NCI-H774 (cell line): Measurements from ENCODE around the gene TBR1.

Source experiments
- DNase-seq: peaks from one replicate; lab custom pipeline; 2025; lab: John Stamatoyannopoulos, UW

The TBR1 gene

GRCh38 chr2:161415987-161416707 lies at the start of gene TBR1:
TSS of gene TBR1 (plus strand) at chr2:161416297. CDS start at chr2:161416411, 114 bp downstream.
- DNase-seq, result no peak

- DNase-seq, result no peak
Observed at GRCh38 chr2:161367675-161368074, 48.4 kb upstream of the TBR1 start.

DNA sequence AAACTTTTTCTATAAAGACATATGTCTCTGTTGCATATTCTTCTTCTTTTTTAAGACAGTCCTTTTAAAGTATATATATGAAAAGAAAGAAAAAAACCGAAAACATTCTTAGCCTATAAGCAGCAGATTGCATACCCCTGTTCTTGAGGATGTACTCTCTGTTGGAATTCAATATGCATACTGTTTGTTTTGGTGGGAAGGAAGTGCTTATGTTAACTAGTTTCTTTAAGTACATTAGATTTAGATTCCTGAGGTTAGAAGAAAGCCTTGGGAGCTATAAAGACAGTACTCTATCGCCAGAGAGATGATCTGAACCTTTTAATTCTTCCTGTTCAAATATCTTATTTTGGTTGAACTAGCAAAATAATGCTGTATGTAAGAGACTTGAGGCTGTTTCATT lies 46.8 kb upstream of the TBR1 start:
- no peak for DNase-seq

GRCh38 chr2:161370981-161371380 lies 45.1 kb upstream of the TBR1 start:
- no peak for DNase-seq

- DNase-seq, result no peak
Observed at GRCh38 chr2:161371869-161372268, 44.2 kb upstream of the TBR1 start.

GRCh38 chr2:161373942-161374341 lies 42.2 kb upstream of the TBR1 start:
- no peak for DNase-seq

- no peak for DNase-seq
Observed at GRCh38 chr2:161374446-161374845, 41.7 kb upstream of the TBR1 start.

DNA sequence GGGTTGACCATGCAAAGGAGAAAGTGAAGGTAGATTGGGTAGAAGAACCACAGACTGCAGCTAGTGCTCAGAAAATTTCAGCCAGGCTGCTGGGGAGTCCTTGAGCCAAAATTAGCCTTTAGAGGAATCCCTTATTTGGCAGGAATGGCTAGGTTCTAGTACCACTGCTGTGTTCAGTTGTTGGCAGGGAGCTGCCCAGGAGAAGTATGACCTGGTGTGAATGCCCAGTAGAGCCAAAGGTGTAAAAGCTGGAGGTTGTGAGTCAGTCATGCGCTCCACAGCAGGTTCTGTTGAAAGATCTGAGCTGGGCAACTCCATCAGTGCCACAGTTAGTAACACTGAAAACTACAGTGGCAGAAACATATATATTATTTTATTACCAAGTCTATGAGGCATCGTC lies 36.4 kb upstream of the TBR1 start:
- DNase-seq, result no peak

DNA sequence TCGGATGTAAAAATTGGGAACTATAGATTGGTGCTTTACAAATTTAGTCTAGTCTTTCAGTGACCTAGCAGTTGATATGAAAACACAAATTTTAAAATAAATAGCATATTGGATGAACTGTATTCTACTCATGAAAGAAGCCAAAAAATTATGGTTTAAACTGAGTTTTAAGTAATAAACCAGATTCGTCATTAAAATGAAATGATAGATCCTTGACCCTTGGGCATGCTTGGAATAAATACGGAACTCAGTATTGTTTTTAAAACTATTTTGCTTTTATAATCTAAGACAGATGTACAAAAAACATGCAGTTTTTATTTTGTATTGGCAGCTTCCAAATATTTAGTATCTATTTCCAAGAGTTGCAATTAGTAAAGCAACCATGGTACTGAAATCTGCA lies 34.6 kb upstream of the TBR1 start:
- DNase-seq, result no peak

- DNase-seq, result no peak
Observed at GRCh38 chr2:161382747-161383146, 33.4 kb upstream of the TBR1 start.

DNA sequence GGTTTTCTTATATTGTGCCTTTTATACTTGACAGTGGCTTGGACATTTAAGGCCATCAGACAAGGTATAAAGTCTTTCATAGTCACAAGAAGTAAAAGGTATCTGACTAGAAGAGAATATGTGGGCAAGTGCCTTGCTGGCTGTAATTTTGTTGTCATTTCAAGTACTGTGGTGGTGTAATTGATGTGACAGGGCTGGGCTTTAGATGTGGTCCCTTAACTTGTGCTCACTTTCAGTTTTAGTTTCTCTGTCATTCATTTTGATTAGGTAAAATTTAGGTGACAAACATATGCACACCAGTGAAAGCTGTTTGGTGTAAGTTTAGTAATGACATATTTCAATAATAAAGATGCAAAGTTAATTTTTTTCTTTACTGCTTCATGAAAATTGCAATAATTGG lies 31.2 kb upstream of the TBR1 start:
- DNase-seq, result no peak

DNA sequence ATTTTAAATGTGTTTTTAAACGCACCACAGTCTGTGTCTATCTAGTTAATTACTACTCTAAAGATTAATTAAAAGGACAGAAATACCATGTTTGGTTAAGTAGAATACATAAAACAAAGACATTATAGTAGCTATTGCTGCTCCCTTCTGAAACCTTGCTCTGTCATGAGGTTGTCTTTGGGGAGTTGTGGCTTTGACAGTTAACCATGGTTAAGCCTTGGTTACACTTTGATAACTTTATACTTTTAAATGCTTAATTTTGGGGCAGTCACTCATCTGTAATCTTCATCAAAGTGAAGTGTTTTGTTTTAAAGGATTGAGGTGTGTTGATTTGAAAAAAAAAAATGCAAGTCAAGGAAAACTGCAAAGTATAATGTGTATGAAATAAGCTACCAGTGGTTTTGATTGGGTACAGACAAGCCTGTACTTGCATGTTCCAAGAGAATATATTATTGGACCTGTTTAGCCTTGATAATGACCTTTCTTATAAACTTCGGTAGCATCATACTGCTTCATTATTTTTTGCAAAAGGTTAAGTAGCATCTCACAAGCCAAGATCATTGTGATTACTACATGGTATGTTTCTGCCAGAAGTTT lies 29.8 kb upstream of the TBR1 start:
- DNase-seq, result no peak

- DNase-seq, result no peak
Observed at GRCh38 chr2:161388146-161388779, 27.8 kb upstream of the TBR1 start.

- no peak for DNase-seq
Observed at GRCh38 chr2:161391737-161392506, 24.2 kb upstream of the TBR1 start.

GRCh38 chr2:161400076-161400475 lies 16.0 kb upstream of the TBR1 start:
- no peak for DNase-seq

DNA sequence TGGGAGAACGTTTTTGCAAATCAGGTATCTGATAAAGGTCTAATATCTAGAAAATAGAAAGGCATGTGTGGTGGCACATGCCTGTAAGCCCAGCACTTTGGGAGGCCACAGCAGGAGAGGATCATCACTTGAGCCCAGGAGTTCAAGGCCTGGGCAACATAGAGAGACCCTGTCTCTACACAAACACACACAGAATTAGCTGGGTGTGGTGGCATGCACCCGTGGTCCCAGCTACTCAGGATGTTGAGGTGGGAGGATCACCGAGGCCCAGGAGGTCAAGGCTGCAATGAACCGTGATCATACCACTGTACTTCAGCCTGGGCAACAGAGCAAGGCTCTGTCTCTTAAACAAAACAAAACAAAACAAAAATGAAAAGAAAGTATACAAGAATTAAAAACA lies 13.8 kb upstream of the TBR1 start:
- no peak for DNase-seq

GRCh38 chr2:161406316-161406715 lies 9.8 kb upstream of the TBR1 start:
- DNase-seq, result no peak

DNA sequence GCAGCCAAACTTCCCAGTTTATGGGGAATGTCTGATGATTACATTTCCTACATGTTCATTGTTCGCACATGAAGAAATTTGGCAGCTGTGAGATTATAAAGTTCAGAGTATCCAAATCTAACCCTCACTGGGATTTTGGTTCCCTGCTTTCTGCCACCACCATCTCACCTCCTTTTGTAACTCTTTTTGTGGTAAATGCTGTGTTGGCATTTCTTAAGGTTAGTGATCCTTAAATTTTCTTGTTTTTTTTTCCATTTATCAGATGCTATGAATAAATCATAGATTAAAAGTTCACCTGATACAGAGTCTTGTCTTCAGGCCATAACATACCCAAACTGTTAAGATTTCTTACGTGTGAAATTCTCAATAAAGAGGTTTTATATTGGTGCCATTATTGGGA lies 8.5 kb upstream of the TBR1 start:
- DNase-seq, result no peak

DNA sequence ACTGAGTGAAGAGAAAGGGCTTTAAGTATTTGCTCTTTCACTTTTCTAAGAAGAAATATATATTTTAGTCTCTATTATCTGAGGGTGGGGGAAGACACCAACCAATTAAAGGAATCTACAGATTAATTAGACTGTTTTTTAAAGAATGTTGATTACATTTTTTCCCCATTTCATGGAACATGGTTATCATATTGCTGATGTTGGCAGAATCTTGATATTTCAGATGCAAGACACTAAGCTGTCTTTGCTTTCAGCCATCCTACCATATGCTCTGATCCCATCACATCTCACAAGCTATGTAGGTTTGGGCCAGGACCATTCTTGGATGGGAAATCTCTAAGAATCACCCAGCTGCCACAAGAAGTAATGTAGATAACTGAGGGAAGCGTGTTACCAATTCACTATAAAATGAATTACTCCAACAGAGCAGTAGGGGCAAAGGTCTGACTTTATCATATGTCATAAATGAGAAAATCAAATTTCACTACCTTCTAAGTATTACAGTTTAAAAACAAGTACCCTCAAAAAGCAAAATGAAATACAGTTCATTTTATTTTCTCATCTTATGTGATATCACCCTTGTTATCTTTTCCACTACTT lies 6.7 kb upstream of the TBR1 start:
- DNase-seq, result no peak

DNA sequence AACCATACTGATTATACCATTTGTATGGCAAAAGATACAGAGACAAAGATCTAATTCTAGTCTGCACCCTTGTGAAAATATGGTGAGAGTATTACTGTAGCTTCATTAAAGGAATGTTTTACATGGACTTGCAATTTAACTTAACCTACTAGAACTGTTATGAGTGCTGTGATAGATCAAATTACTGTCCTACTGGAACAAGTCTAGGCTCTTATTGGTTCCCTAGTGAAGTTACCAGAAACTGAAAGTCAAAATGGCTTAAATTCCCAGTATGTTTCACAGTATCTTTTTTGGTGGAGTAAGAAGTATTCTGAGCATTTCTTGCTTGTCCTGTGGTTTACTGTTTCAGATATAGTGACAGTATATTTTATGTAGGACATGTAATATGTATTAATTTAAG lies 3.8 kb upstream of the TBR1 start:
- no peak for DNase-seq

GRCh38 chr2:161414042-161415033 lies 1.8 kb upstream of the TBR1 start:
- DNase-seq, result peak; percentile 22
